Measurements from ENCODE around the gene PDIA5. TPM values are rescaled to one million over a fixed set of nuclear protein-coding genes. Genes with fewer than 3 reads are reported as not detected.

Gene PDIA5
- total RNA-seq, 1 donor from 2014 or later = 49.4 TPM

DNA sequence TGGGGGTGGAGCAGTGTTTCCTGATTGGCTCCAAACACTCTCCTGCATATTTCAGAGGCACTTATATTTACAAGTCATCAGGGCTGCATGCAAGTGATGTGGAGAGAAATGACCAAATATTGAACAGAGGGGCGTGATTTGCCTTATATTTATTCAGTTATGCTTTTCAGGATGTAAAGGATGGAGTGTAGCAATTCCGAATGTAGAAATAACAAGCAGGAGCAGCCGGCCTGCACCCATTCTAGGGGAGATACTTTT is 19.8 kb upstream of the PDIA5 start:
- H3K4me1 Mint-ChIP-seq (ENCODE audit: low read depth, unreplicated experiment) = peaks cover 14% of the 10 kb centered on the region
- no peaks in the 10 kb centered on the region for H3K27me3 Mint-ChIP-seq (ENCODE audit: unreplicated experiment)
- no peak overlapping the region for H3K27ac Mint-ChIP-seq (ENCODE audit: unreplicated experiment)
- no peak for DNase-seq
- TF ChIP-seq, protein P1, sequence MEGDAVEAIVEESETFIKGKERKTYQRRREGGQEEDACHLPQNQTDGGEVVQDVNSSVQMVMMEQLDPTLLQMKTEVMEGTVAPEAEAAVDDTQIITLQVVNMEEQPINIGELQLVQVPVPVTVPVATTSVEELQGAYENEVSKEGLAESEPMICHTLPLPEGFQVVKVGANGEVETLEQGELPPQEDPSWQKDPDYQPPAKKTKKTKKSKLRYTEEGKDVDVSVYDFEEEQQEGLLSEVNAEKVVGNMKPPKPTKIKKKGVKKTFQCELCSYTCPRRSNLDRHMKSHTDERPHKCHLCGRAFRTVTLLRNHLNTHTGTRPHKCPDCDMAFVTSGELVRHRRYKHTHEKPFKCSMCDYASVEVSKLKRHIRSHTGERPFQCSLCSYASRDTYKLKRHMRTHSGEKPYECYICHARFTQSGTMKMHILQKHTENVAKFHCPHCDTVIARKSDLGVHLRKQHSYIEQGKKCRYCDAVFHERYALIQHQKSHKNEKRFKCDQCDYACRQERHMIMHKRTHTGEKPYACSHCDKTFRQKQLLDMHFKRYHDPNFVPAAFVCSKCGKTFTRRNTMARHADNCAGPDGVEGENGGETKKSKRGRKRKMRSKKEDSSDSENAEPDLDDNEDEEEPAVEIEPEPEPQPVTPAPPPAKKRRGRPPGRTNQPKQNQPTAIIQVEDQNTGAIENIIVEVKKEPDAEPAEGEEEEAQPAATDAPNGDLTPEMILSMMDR (IDR thresholded peaks at IDR 0.05; ENCODE audit: partially characterized antibody, unreplicated experiment) = no peak
- H3K9me3 Mint-ChIP-seq (ENCODE audit: unreplicated experiment) = peaks cover 2% of the 10 kb centered on the region
- peaks cover 6% of the 10 kb centered on the region for H3K36me3 Mint-ChIP-seq (ENCODE audit: unreplicated experiment)
- no peak overlapping the region for H3K4me3 Mint-ChIP-seq (ENCODE audit: unreplicated experiment)

DNA sequence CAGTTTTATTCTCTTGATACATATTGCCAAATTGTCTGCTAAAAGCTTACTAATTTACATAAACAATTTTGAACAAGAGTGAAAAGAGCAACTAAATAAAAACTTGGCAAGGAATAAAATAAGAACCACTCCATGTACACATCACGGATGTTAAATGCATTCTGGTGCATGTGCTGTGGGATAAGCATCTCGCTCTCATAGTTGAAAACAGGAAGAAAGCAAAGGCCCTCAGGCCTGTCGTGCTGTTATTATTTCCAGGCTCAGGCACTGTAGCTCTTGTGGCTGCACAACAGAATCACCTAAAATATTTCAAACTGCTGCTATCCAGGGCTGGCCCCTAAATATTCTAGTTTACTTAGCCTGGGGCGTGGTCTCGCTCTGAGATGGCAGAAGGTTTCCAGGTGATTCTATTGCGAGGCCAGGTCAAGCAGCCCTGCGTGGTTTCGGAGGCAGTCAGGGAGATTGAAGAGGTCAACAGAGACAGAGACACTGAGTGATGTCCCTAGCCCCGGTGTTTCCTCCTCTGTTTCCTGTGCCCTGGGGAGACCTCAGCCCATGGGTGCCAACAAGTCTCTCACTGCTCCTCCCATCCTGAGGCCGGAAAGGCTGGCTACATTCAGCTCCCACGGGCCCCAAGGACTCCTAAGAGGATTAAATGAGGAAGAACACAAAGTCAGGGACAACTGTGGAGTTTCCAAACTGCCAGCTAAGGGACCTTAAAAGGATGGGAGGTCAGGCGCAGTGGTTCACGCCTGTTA is 18.2 kb upstream of the PDIA5 start:
- H3K27ac Mint-ChIP-seq (ENCODE audit: unreplicated experiment) = no peak overlapping the region
- H3K4me1 Mint-ChIP-seq (ENCODE audit: low read depth, unreplicated experiment) = peaks cover 19% of the 10 kb centered on the region
- no peaks in the 10 kb centered on the region for H3K27me3 Mint-ChIP-seq (ENCODE audit: unreplicated experiment)
- DNase-seq = no peak
- H3K36me3 Mint-ChIP-seq (ENCODE audit: unreplicated experiment) = peaks cover 6% of the 10 kb centered on the region
- H3K4me3 Mint-ChIP-seq (ENCODE audit: unreplicated experiment) = no peak overlapping the region
- TF ChIP-seq, protein P1 (IDR thresholded peaks at IDR 0.05; ENCODE audit: partially characterized antibody, unreplicated experiment) = no peak
- H3K9me3 Mint-ChIP-seq (ENCODE audit: unreplicated experiment) = peaks cover 4% of the 10 kb centered on the region

DNA sequence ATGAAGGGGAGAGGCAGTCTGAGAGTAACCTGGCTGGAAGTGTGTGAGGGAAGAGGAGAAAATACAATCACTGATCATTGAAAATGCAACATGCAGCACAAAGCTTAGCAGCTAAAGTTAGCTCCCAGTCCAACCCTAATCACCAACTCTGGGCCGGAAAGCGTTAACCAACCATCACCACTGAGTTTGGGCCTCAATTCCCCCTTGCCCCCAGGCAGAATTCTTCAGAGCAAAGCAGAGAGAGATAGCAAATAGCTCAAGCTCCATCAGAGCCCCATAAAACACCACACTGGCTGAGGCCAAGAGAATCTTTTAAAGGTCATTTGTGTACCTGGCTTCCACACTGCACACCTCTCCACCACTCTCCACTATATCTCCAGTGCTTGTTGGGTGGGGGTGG is 16.2 kb upstream of the PDIA5 start:
- TF ChIP-seq, protein P1 (IDR thresholded peaks at IDR 0.05; ENCODE audit: partially characterized antibody, unreplicated experiment) = no peak
- peaks cover 37% of the 10 kb centered on the region for H3K4me1 Mint-ChIP-seq (ENCODE audit: low read depth, unreplicated experiment)
- no peaks in the 10 kb centered on the region for H3K27me3 Mint-ChIP-seq (ENCODE audit: unreplicated experiment)
- no peak for DNase-seq
- H3K9me3 Mint-ChIP-seq (ENCODE audit: unreplicated experiment) = peaks cover 2% of the 10 kb centered on the region
- peaks cover 6% of the 10 kb centered on the region for H3K36me3 Mint-ChIP-seq (ENCODE audit: unreplicated experiment)
- H3K4me3 Mint-ChIP-seq (ENCODE audit: unreplicated experiment) = no peak overlapping the region
- no peak overlapping the region for H3K27ac Mint-ChIP-seq (ENCODE audit: unreplicated experiment)

DNA sequence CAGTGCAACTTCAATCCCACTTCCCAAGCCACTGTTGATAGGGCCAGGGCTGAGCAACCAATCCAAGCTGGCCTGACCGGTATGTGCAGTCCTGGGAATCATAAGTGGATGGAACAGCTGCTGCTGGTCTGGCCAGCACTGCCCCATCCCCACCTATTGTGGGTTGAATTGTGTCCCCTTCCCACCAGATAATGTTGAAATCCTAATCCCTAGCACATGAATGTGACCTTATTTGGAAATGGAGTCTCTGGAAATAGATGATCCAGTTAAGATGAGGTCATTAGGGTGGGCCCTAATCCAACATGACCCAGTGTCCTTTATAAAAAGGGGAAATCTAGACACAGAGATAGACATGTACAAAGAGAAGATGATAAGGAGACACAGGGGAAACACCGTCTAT is 13.7 kb upstream of the PDIA5 start:
- no peaks in the 10 kb centered on the region for H3K27me3 Mint-ChIP-seq (ENCODE audit: unreplicated experiment)
- peaks cover 5% of the 10 kb centered on the region for H3K36me3 Mint-ChIP-seq (ENCODE audit: unreplicated experiment)
- H3K4me1 Mint-ChIP-seq (ENCODE audit: low read depth, unreplicated experiment) = peaks cover 33% of the 10 kb centered on the region
- peaks cover 3% of the 10 kb centered on the region for H3K9me3 Mint-ChIP-seq (ENCODE audit: unreplicated experiment)
- DNase-seq = no peak
- H3K27ac Mint-ChIP-seq (ENCODE audit: unreplicated experiment) = no peak overlapping the region
- TF ChIP-seq, protein P1 (IDR thresholded peaks at IDR 0.05; ENCODE audit: partially characterized antibody, unreplicated experiment) = no peak
- no peak overlapping the region for H3K4me3 Mint-ChIP-seq (ENCODE audit: unreplicated experiment)

DNA sequence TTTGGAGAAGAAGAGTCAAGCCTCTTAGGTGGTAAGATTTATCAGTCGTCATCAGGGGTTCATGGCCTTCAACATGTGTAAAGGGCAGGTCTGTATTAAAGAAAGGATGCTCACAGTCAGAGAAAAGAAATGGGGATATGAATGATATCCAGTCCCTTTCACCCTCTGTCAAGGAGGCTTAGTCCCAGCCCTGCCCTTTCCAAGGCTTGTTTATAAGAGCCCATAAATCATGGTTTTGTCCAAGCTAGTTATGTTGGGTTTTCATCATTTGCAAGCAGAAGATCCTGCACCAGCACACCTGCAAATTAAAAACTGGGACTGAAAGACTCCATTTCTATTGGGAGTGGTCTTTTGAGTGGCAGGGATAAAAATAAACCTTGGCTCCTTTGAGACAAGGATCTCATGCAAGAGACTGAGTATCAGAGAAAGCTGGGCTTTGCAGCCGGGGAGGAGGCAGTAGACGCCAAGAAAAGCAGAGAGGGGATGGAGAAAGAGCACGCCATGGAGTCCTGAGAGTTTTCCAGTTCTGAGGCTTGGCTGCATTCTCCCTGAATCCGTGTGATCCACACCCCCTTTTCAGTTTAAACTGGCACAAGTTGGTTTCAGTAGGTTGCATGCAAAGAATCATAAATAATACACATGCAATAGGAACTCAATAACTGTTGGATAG is 12.6 kb upstream of the PDIA5 start:
- H3K36me3 Mint-ChIP-seq (ENCODE audit: unreplicated experiment) = no peaks in the 10 kb centered on the region
- no peaks in the 10 kb centered on the region for H3K27me3 Mint-ChIP-seq (ENCODE audit: unreplicated experiment)
- peak overlapping the region; percentile 40 for H3K4me3 Mint-ChIP-seq (ENCODE audit: unreplicated experiment)
- no peak for DNase-seq
- TF ChIP-seq, protein P1 (IDR thresholded peaks at IDR 0.05; ENCODE audit: partially characterized antibody, unreplicated experiment) = no peak
- peaks cover 3% of the 10 kb centered on the region for H3K9me3 Mint-ChIP-seq (ENCODE audit: unreplicated experiment)
- no peak overlapping the region for H3K27ac Mint-ChIP-seq (ENCODE audit: unreplicated experiment)
- peaks cover 33% of the 10 kb centered on the region for H3K4me1 Mint-ChIP-seq (ENCODE audit: low read depth, unreplicated experiment)
